Naive thymus-derived CD4-positive, alpha-beta T cell (primary cell): ENCODE data around the gene ZBTB20. TPM values are rescaled to one million over a fixed set of nuclear protein-coding genes. Genes with fewer than 3 reads are reported as not detected.
A peak's percentile ranks its signal among the peaks of the same experiment; 100 is the strongest.

Source experiments
- ATAC-seq: fragments of 150-1000 bp; cut with Tn5 transposase; 2 replicates; pipeline ENCODE4 v1.10.0; 2021; ENCODE audit warnings: mild to moderate bottlenecking, moderate library complexity
- CTCF ChIA-PET: fragments of 350-600 bp; sonication (Branson Sonifier 250); formaldehyde crosslinking; loops from one replicate; lab custom pipeline; 2021; ENCODE audit warnings: antibody characterized with exemption; lab: Charles Lee
- POLR2A ChIA-PET: fragments of 350-600 bp; sonication (Branson Sonifier 250); formaldehyde crosslinking; loops from one replicate; lab custom pipeline; 2021; ENCODE audit warnings: antibody characterized with exemption, inconsistent platforms; lab: Charles Lee
- DNase-seq, 9 donors: peaks; one replicate each; pipeline versions ENCODE4 v3.0.0 to v3.0.0-alpha.2; 2020 to 2022; ENCODE audit warnings: mixed read lengths in 1 of 9
- H3K27ac ChIP-seq: one replicate; pipeline ENCODE4 v1.7.0; 2013; ENCODE audit warnings: mild to moderate bottlenecking, low read depth, low read length, moderate library complexity
- H3K27me3 ChIP-seq, 2 donors: one replicate each; pipeline ENCODE4 v1.7.0; 2013; ENCODE audit warnings: low read length in 2 of 2, mild to moderate bottlenecking in 2 of 2, moderate library complexity in 2 of 2; ENCODE audit not compliant: control insufficient read depth in 2 of 2, insufficient read depth in 2 of 2
- H3K36me3 ChIP-seq, 3 experiments: 1 replicate in 2 of 3; 2 replicates in 1 of 3; pipeline ENCODE4 v1.7.0; 2013; ENCODE audit warnings: low read length in 3 of 3, mild to moderate bottlenecking in 3 of 3, moderate library complexity in 1 of 3; ENCODE audit not compliant: insufficient read depth in 3 of 3, control insufficient read depth in 2 of 3
- H3K4me1 ChIP-seq, 2 donors: one replicate each; pipeline ENCODE4 v1.7.0; 2013; ENCODE audit warnings: low read length in 2 of 2, mild to moderate bottlenecking in 2 of 2, moderate library complexity in 1 of 2; ENCODE audit not compliant: control insufficient read depth in 2 of 2, insufficient read depth in 2 of 2
- H3K4me3 ChIP-seq: 2 replicates; pipeline ENCODE4 v1.7.0; 2013; ENCODE audit warnings: mild to moderate bottlenecking, low read length
- H3K9me3 ChIP-seq, 3 experiments: 1 replicate in 2 of 3; 2 replicates in 1 of 3; pipeline ENCODE4 v1.7.0; 2013; ENCODE audit warnings: low read length in 3 of 3; ENCODE audit not compliant: control insufficient read depth in 2 of 3
- H3K27ac Mint-ChIP-seq, 9 donors: one replicate each; pipeline ENCODE4 v1.8.0; 2020 to 2022; ENCODE audit warnings: mixed read lengths in 9 of 9, mild to moderate bottlenecking in 8 of 9, moderate library complexity in 5 of 9, inconsistent platforms in 2 of 9
- H3K27me3 Mint-ChIP-seq, 5 donors: one replicate each; pipeline ENCODE4 v1.8.0; 2021 to 2022; ENCODE audit warnings: mixed read lengths in 5 of 5, mild to moderate bottlenecking in 1 of 5
- H3K36me3 Mint-ChIP-seq, 5 donors: one replicate each; pipeline ENCODE4 v1.8.0; 2020 to 2022; ENCODE audit warnings: mixed read lengths in 5 of 5, mild to moderate bottlenecking in 3 of 5, inconsistent platforms in 1 of 5
- H3K4me1 Mint-ChIP-seq, 7 donors: one replicate each; pipeline ENCODE4 v1.8.0; 2020 to 2022; ENCODE audit warnings: mixed read lengths in 7 of 7, mild to moderate bottlenecking in 3 of 7, inconsistent platforms in 1 of 7
- H3K4me3 Mint-ChIP-seq, 10 donors: one replicate each; pipeline ENCODE4 v1.8.0; 2020 to 2022; ENCODE audit warnings: mild to moderate bottlenecking in 10 of 10, mixed read lengths in 10 of 10, moderate library complexity in 6 of 10, inconsistent platforms in 2 of 10
- H3K9me3 Mint-ChIP-seq, 11 donors: one replicate each; pipeline ENCODE4 v1.8.0; 2020 to 2022; ENCODE audit warnings: mixed read lengths in 11 of 11, mild to moderate bottlenecking in 4 of 11, inconsistent platforms in 1 of 11, moderate library complexity in 1 of 11
- intact Hi-C, 2 donors: fragments of 100-400 bp; cut with micrococcal nuclease; formaldehyde crosslinking; loops; one replicate each; pipeline ENCODE4 v1.15.1; 2023
- polyA plus RNA-seq, 2 donors: library from polyadenylated mRNA; unstranded; fragments of 300-500 nt; fragmentation: Illumina TruSeq; gene quantifications; one replicate each; pipeline ENCODE4 v1.2.3, GENCODE V29; 2021
- total RNA-seq, 6 experiments: library from RNA in 5 of 6; stranded (reverse) in 5 of 6; gene quantifications; 1 replicate in 5 of 6; 2 replicates in 1 of 6; pipeline ENCODE4 v1.2.3 and lab custom pipeline; 2021 to 2026

The ZBTB20 gene
- total and polyA plus RNA-seq, 7 experiments from 2014 or later: 14.9 to 69.5 (median 59.2) TPM

DNA sequence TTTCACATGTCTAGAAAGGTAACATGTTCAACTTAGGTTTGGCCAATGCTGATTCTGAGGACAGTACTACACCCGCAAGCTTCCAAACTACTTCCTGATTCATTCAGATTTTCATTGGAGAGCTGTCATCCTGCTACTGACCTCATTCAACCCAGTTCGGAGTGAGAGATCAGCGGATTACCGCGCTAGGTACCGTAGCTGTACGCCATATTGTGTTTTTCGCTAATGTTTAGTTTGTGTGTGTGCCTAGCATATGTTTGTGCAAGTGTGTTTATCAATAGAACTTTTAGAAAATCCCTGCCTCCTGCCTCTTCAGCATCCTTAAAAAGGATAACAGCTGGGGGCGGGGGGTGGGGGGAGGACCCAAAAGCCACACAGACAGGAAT lies 1.1 kb downstream of the ZBTB20 start:
- ChIA-PET CTCF (interaction anchor here (0.5 to 2.3 kb wide), 9 partner anchors 11 to 512 kb away, joined by 3 to 10 read pairs (median 3); no protein-coding TSS in a partner anchor), POLR2A (interaction anchor here (0.6 to 6.8 kb wide), 20 partner anchors 9 to 1418 kb away, joined by 3 to 111 read pairs (median 4); partner anchors contain the start of genes ATP6V1A, CCDC191, NAA50 and QTRT2)
- peaks cover 15 to 18% of the 10 kb centered on the region in 2 donors for H3K4me1 ChIP-seq
- peaks cover 21 to 58% (median 37%) of the 10 kb centered on the region in 7 donors for H3K4me1 Mint-ChIP-seq
- no peaks in the 10 kb centered on the region for H3K27me3 Mint-ChIP-seq
- H3K9me3 Mint-ChIP-seq: peaks cover 0 to 16% (median 5%) of the 10 kb centered on the region in 11 donors
- H3K27me3 ChIP-seq: no peaks in the 10 kb centered on the region
- H3K27ac ChIP-seq: peak overlapping the region; percentile 94
- peak overlapping the region; percentile 92 for H3K4me3 ChIP-seq
- H3K4me3 Mint-ChIP-seq: peak overlapping the region; percentile 88 to 99 (median 96)
- no peak for ATAC-seq
- intact Hi-C loops: loop anchor here (1.0 to 10.0 kb wide), 7 partner anchors 53 to 1631 kb away; partner anchors contain the start of genes SIDT1 (in 2 of the 2), SPICE1 (in 1 of the 2) and ZDHHC23 (in 1 of the 2)
- H3K27ac Mint-ChIP-seq: peak overlapping the region; percentile 94 to 100 (median 99)
- H3K9me3 ChIP-seq: peaks cover 0 to 7% (median 0%) of the 10 kb centered on the region in 3 experiments
- H3K36me3 Mint-ChIP-seq: peaks cover 4 to 18% (median 10%) of the 10 kb centered on the region in 5 donors
- peak in 8 of 9 donors; percentile 34 to 64 (median 56) for DNase-seq
- H3K36me3 ChIP-seq: peaks cover 0 to 8% (median 0%) of the 10 kb centered on the region in 3 experiments

GRCh38 chr3:115141033-115141757 lies 5.9 kb downstream of the ZBTB20 start:
- no peak overlapping the region for H3K27ac ChIP-seq
- H3K9me3 ChIP-seq: no peaks in the 10 kb centered on the region
- H3K27me3 ChIP-seq: no peaks in the 10 kb centered on the region
- no peaks in the 10 kb centered on the region for H3K36me3 ChIP-seq
- Mint-ChIP-seq H3K27me3 (no peaks in the 10 kb centered on the region), H3K27ac (peak overlapping the region in 1 of 9 donors; percentile 2), H3K4me1 (peaks cover 24 to 70% (median 52%) of the 10 kb centered on the region in 7 donors), H3K36me3 (peaks cover 0 to 29% (median 7%) of the 10 kb centered on the region in 5 donors), H3K9me3 (no peaks in the 10 kb centered on the region), H3K4me3 (no peak overlapping the region)
- peaks cover 8 to 9% of the 10 kb centered on the region in 2 donors for H3K4me1 ChIP-seq
- intact Hi-C loops: loop anchor here in 1 of 2 donors (10.0 kb wide), 1 partner anchor 1606 kb away; the partner anchor contains the start of gene SIDT1
- no peak overlapping the region for H3K4me3 ChIP-seq
- POLR2A ChIA-PET: no interaction called here
- no peak for ATAC-seq
- CTCF ChIA-PET: no interaction called here
- no peak for DNase-seq

GRCh38 chr3:115139072-115139471 lies 8.0 kb downstream of the ZBTB20 start:
- H3K9me3 Mint-ChIP-seq: no peaks in the 10 kb centered on the region
- DNase-seq (no peak), ATAC-seq (no peak)
- CTCF ChIA-PET: interaction anchor here (1.1 kb wide), 1 partner anchor 26 kb away, joined by 3 read pairs; no protein-coding TSS in a partner anchor
- no peaks in the 10 kb centered on the region for H3K27me3 Mint-ChIP-seq
- Histone ChIP-seq H3K9me3 (no peaks in the 10 kb centered on the region), H3K36me3 (no peaks in the 10 kb centered on the region), H3K27me3 (no peaks in the 10 kb centered on the region), H3K4me3 (no peak overlapping the region), H3K27ac (no peak overlapping the region), H3K4me1 (no peaks in the 10 kb centered on the region)
- no peak overlapping the region for H3K4me3 Mint-ChIP-seq
- intact Hi-C loops: no loop called here
- no peak overlapping the region for H3K27ac Mint-ChIP-seq
- POLR2A ChIA-PET: no interaction called here
- peaks cover 10 to 55% (median 35%) of the 10 kb centered on the region in 7 donors for H3K4me1 Mint-ChIP-seq
- H3K36me3 Mint-ChIP-seq: peaks cover 0 to 37% (median 7%) of the 10 kb centered on the region in 5 donors

DNA sequence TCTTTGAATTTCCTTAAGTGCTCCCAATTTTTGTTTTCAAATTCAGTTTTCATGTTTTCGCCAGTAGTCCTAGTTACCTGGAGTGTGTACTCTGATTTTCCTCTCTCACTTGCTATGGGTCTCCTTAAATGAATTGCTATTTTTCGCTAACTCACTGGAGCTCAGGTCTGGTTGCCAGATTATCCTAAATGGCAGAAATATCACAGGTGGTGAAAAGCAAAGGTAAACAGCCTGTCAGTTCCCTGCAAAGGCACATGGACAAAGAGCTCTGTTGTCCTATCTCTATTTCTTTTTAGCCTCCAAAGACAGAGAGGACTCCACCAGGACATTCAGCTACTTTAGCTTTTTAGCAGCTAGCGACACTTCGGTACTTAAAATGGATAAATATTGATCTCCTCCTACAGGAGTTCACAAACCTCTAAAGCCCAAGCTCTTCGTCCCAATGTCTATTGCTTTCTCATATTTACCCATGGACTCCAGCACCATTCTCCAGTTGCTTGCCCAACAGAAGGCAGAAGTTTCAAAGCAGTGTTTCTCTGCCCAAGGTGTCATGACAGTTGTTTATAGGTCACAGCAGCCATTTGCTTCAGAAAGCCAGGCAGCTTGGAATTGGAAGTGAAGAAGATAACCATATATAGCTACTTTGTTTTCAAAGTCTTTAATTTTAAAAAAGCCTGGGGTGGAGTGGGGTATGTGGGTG lies 12.3 kb downstream of the ZBTB20 start:
- no peak overlapping the region for H3K4me3 Mint-ChIP-seq
- no peaks in the 10 kb centered on the region for H3K27me3 Mint-ChIP-seq
- H3K9me3 Mint-ChIP-seq: peaks cover 0 to 1% (median 0%) of the 10 kb centered on the region in 11 donors
- no peaks in the 10 kb centered on the region for H3K27me3 ChIP-seq
- H3K27ac ChIP-seq: no peak overlapping the region
- H3K9me3 ChIP-seq: no peaks in the 10 kb centered on the region
- peaks cover 0 to 26% (median 14%) of the 10 kb centered on the region in 7 donors for H3K4me1 Mint-ChIP-seq
- intact Hi-C loops: no loop called here
- H3K4me3 ChIP-seq: no peak overlapping the region
- ATAC-seq: no peak
- H3K36me3 ChIP-seq: no peaks in the 10 kb centered on the region
- no peak for DNase-seq
- H3K27ac Mint-ChIP-seq: no peak overlapping the region
- H3K4me1 ChIP-seq: no peaks in the 10 kb centered on the region
- peaks cover 0 to 27% (median 4%) of the 10 kb centered on the region in 5 donors for H3K36me3 Mint-ChIP-seq
- ChIA-PET POLR2A (interaction anchor here (4.3 kb wide), 1 partner anchor 11 kb away, joined by 32 read pairs; the partner anchor contains the start of gene ZBTB20), CTCF (interaction anchor here (0.5 kb wide), 1 partner anchor 11 kb away, joined by 9 read pairs; no protein-coding TSS in a partner anchor)

DNA sequence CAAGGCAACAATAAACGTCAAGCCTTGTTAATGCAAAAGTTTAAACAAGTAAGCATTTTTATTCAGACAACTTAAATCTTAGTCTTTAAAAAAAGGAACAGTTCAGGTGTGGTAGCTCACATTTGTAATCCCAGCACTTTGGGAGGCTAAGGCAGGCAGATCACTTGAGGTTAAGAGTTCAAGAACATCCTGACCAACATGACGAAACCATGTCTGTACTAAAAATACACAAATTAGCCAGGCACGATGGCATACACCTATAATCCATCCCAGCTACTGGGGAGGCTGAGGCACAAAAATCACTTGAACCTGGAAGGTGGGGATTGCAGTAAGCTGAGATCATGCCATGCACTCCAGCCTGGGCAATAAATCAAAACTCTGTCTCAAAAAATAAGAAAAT lies 19.9 kb downstream of the ZBTB20 start:
- no peaks in the 10 kb centered on the region for H3K36me3 ChIP-seq

GRCh38 chr3:115120597-115120996 lies 26.5 kb downstream of the ZBTB20 start:
- DNase-seq (no peak), ATAC-seq (no peak)
- H3K36me3 ChIP-seq: no peaks in the 10 kb centered on the region
- H3K27me3 ChIP-seq: no peaks in the 10 kb centered on the region
- H3K4me1 Mint-ChIP-seq: peaks cover 2 to 56% (median 36%) of the 10 kb centered on the region in 7 donors
- peak overlapping the region in 1 of 9 donors; percentile 17 for H3K27ac Mint-ChIP-seq
- peak overlapping the region in 1 of 10 donors; percentile 18 for H3K4me3 Mint-ChIP-seq
- no peaks in the 10 kb centered on the region for H3K9me3 ChIP-seq
- H3K27ac ChIP-seq: no peak overlapping the region
- peaks cover 0 to 8% (median 0%) of the 10 kb centered on the region in 11 donors for H3K9me3 Mint-ChIP-seq
- POLR2A ChIA-PET: no interaction called here
- CTCF ChIA-PET: no interaction called here
- H3K4me3 ChIP-seq: no peak overlapping the region
- peaks cover 0 to 7% of the 10 kb centered on the region in 2 donors for H3K4me1 ChIP-seq
- no peaks in the 10 kb centered on the region for H3K27me3 Mint-ChIP-seq
- peaks cover 0 to 21% (median 14%) of the 10 kb centered on the region in 5 donors for H3K36me3 Mint-ChIP-seq
- intact Hi-C loops: no loop called here

More for the DNA sequence above, 19.9 kb downstream of the ZBTB20 start:
- Mint-ChIP-seq H3K4me1 (peaks cover 0 to 42% (median 19%) of the 10 kb centered on the region in 7 donors), H3K27ac (no peak overlapping the region), H3K27me3 (no peaks in the 10 kb centered on the region), H3K9me3 (peaks cover 0 to 7% (median 0%) of the 10 kb centered on the region in 11 donors), H3K4me3 (no peak overlapping the region), H3K36me3 (peaks cover 0 to 11% (median 5%) of the 10 kb centered on the region in 5 donors)
- H3K27ac ChIP-seq: no peak overlapping the region
- no peak for ATAC-seq
- intact Hi-C loops: no loop called here
- ChIA-PET POLR2A (interaction anchor here (1.0 kb wide), 1 partner anchor 19 kb away, joined by 4 read pairs; no protein-coding TSS in a partner anchor), CTCF (no interaction called here)
- H3K9me3 ChIP-seq: no peaks in the 10 kb centered on the region
- H3K27me3 ChIP-seq: no peaks in the 10 kb centered on the region
- no peaks in the 10 kb centered on the region for H3K4me1 ChIP-seq
- no peak overlapping the region for H3K4me3 ChIP-seq
- DNase-seq: no peak
